NCI-H1092 treated with DMSO at 0.1 percent for 48 hours (cell line): ENCODE measurements around the gene FRMD5.
A peak's percentile ranks its signal among the peaks of the same experiment; 100 is the strongest.

Experiments used
- DNase-seq: peaks from one replicate; lab custom pipeline; 2025; lab: John Stamatoyannopoulos, UW

The FRMD5 gene

DNA sequence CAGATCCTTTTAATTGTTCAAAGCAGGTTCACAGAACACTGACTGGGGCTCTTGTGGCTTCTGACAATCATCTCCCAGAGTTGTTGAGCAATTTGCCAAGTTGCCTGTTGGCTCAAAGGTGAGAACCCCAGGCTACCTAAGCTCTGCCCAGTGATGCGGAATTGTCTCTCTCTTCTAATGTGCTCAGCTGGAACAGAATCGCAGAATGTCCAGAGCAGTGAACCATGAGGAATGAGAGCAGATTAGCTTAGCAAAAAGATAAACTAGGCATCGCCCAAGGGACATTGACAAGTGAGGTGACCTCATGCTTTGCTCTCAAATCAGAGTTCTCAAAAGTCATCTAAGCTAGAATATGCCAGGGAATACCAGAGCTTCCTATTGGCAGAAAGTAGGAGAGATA, 220.2 kb downstream of the FRMD5 start:
- no peak for DNase-seq

DNA sequence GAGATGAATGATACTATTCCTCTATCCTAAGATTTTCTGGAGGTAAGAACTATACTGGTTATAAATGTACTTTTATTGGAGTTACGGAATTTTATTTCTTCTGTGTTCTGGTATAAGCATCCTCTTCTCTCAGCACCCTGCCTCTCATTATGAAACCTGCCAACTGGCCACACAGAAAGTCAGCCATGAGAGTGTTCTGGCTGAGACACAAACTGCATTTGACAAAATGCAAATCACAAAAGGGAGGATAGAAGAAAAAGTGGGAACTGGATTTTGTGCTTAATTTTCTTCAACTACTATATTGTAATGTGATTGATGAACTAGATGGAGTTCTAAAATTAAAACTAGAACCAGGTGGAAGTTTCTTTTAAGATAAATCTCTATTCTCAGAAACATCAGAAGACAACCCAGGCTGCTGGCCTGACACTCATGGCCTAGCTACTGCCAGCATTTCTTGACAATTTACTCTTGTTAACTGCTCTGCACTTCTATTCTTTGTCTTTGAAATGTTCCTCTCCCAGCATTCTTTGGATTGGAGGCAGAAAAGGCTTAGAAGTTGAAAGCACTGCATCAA, 225.2 kb downstream of the FRMD5 start:
- DNase-seq = no peak

DNA sequence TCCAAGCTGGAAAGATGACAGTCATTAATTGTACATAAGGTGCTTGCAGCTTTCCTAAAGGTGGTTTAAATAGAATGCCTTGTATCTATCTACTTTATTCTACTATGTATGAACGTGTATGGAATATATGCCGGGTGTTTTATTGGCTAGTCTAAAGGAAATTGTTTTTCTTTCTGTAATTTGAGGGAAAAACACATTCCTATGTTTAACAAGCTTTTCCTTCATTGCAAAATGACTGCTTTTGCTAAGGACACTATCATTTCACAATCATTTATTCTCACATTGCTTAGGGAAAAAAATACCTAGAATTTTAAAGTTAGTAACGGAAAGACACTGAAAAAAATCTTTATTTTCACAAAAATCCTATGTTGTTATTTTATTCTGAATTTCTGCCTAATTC, 226.5 kb downstream of the FRMD5 start:
- DNase-seq = no peak

DNA sequence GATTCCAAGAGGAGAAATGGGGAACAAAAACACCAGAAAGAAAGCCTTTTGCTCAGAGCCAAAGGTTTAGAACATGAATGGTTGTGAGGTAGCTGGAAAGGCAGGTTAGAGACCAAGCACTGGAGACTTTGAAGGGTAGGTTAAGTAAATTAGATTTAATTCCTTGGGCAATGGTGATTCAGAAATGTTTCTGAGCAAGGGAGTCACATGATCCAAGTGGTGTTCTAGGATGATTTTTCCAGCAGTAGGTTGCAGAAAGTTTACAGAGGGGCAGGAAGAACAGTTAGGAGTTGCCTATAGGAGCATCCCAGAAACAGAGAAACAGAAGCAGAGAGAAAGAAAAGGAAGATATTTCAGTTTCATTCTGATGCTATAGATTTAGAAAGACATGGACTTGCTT, 228.4 kb downstream of the FRMD5 start:
- no peak for DNase-seq

DNA sequence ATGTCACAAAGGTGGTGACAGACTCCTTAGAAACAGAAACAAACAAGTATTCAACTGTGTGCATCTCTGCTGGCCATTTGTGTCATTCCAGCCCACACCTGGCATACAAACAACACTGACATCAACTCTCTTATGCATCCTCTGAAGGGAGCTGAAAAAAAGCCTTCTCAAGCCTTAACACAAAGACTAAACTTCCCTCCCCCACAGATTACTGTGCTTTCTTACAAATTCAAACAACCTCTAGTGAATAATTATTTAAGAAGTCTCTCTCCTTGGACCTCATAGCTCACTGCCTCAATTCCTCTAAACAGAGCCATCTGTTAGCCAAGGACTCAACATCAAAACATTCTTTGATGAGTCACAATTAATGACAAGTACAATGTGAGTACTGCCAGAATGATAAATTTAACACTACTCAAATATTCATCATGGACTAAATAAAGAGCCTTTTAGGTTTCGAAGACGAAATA, 236.2 kb downstream of the FRMD5 start:
- DNase-seq = no peak

DNA sequence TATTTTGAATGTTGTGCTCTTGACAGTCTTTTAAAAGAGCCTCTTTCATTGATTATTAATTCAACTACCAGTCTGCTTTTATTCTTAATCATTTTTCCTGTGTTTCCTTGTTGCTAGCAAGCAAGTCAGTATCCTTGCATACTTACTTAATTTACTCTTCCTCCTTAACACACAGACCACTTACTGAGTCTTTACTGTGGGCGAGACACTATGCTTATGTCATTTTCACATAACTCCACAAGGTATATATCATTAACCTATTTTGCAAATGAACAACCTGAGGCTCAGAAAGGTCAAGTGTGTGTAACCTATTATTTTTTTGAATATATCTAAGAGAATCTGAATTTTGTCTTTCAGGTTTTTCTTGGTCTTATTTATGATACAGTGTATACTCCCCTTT, 237.3 kb downstream of the FRMD5 start:
- no peak for DNase-seq

DNA sequence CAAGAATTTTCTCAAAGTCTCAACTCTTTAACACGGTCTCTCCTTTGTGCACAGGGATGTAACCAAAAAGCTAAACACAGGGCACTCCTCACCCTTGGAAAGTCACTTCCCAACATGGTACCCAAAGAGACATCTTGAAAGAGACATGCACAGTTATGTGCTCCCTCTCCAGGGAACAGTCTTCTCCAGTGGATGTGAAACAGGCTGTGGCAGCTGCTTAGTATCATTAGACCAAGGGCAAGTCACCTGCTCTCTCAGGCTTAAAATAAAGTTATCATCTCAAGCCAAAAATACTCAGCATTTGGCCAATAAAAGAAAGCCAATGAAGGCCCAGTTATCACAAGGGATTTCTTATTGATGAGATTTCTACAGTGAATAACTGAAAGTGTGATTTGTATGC, 239.9 kb downstream of the FRMD5 start:
- no peak for DNase-seq

DNA sequence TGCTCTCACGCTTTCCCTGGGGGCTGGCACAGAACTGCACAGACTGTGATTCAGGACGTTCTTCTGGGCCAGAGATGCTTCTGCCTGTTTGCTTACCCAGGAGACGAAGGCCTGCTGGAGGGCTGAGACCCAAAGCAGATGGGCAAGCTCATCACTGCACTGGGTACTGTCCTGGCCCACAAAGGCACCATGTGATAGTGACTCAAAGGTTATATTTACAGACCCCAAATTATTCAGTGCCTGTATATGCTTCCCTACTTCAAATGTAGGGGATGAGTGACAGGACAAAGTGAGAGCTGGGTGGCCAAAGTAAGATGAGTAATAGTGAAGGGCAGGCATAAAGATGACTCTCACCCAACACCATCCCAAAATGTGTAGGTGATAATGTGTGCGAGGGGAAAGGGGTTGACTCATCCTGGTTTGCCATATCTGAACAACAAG, 240.9 kb downstream of the FRMD5 start:
- DNase-seq = no peak

DNA sequence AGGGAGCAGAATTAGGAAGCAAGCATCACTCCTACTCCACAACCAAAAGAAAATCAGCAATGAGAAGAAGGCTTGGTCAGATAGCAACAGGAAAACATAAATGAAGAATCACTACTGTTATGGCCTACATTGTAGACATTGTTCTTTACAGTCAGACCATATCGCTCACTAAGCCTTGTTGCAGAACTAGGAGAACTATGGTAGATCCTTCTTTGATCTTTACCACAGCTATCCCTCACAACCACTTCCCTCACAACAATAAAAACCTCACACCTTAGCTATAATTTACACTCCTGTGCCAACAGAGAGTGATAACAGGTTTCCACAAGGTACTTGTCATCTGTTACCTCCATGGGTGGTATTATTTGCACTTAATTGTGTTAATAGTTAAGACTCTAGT, 241.7 kb downstream of the FRMD5 start:
- no peak for DNase-seq

DNA sequence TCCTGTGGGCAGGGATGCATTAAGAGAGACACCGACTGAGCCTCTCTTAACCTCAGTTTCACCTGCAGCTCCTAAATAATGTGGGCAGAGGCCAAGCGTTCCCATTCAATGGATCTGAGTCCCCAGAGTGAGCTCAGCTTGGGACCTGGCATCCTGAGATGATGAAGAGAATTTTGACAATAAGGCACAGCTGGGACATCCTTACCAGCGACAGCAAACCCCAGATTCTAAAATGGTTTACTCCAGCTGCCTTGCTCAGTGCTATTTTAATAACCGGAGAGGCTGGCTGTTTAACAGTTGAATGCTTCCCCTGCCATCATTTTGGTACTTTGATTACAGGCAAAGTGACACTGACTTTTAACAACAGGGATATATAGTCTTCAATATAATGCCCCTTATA, 244.5 kb downstream of the FRMD5 start:
- DNase-seq = no peak

DNA sequence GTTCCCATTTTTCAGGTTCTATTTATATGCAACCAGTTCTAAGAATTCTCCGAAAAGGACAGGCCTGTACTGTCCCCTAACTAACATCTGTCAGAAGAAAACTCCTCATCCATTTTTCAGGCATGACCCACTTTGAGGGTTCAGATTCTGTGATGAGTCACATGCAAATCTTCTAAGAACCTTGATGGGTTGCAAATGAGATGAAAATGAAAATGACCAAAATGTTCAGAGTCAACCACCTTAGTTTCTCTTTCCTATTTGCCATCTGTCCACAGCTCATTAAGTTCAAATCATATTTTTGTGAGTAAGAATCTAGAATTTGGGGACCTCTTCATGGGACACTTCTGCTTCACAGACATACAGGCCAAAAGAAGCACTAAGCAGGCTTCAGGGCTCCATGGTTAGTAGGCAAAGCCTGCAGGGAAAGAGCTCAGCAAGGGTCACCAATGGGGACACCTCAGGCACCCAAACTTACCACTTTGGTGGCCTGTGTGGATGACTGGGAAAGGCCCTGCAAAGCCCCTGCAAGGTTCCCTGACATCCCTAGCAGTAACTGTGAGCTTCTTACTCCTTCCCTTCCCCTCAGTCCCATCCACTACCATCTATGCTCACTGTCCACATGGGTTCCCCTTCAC, 246.3 kb downstream of the FRMD5 start:
- DNase-seq = no peak

DNA sequence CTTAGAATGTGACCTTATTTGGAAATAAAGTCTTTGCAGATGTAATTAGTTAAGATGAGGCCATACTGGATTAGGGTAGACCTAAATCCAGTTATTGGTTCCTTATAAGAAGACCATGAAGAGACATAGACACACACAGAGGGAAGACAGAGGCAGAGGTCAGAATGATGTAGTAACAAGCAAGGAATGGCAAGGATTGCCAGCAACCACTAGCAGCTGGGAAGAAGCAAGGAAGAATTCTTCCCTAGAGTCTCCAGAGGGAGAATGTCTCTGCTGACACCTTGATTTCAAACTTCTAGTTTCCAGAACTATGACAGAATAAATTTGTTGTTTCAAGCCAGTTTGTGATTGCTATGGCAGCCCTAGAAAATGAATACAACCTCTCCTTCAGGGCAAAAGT, 251.6 kb downstream of the FRMD5 start:
- DNase-seq = no peak

DNA sequence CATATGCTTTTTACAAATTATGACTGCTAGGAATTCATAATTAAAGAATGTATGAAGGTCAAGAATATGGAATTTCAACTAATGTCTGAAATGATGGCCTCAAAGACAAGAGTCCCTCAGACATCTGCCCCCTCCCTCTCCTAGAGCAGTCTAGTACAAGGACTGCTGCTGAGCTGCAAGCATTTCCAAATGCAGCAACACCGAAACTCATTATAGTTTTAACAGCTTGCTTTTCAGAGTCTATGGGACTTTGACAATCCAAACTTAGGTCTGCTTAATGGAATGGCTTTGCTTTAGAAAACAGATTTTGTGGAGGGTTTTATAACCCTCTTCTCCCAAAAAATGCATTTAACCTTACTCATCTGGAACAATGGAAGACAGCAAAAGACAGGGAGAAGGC, 252.9 kb downstream of the FRMD5 start:
- no peak for DNase-seq

DNA sequence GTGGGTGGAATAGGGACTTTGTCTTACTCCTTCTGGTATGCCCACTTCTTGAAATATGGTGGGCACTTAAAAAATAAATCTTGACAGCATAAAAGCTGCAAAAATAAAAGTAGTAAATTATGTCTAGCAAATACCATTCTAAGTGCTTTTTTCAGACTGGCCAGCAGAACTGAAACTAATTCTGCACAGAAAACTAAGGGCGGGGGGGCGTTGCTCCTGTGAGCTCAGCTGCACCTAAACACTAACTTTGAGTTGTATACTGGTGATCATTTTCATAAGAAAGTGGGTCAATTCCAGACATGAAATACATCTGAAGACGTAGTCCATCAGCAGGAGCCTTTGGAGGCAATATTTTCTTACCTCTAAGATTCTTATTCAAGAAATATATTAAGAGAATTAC, 253.5 kb downstream of the FRMD5 start:
- DNase-seq = no peak

DNA sequence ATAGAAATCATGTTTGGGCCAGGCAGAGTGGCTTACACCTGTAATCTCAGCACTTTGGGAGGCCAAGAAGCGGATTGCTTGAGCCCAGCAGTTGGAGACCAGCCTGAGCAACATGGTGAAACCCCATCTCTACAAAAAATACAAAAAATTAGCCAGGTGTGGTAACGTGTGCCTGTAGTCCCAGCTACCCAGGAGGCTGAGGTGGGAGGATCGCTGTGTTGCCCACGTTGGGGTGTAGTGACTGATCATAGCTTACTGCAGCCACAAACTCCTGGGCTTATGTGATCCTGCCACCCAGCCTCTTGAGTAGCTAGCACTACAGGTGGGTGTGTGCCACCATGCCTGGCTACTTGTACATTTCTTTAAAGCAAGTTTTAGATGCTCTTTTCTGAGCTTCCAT, 254.0 kb downstream of the FRMD5 start:
- no peak for DNase-seq

DNA sequence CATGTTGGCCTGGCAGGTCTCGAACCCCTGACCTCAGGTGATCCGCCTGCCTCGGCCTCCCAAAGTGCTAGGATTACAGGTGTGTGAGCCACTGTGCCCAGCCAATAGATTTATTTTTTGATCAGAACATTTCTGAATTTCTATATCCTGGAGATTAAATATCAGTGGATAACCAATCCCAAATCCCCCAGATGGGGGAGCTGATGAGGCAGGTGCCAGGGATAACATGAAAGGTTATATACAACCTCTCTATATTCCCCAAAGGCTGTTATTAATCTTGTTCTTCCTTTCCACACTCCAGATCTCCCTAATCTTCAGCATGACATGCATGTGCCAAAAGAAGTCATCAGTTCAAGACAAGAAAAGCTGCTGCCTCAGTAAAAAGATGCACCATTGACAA, 256.0 kb downstream of the FRMD5 start:
- DNase-seq = peak; percentile 7

DNA sequence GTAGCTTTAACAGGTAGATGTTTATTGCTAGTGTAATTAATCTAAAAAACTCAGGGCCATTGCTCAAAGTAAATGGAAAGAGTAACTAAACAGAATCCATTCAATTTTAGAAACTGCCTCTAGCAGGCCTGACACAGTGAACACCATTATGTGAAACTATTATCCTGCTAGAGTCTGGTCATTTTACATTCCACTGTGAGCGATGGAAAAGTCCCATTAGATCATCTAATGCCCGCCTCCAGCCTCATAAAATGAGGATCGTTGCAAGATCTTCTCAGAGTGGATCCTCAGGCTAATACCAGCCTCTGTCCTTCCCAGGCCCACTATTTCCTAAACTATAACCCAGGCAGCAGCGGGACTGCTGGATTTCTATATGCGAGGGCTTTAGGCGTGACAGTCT, 260.6 kb downstream of the FRMD5 start:
- no peak for DNase-seq

DNA sequence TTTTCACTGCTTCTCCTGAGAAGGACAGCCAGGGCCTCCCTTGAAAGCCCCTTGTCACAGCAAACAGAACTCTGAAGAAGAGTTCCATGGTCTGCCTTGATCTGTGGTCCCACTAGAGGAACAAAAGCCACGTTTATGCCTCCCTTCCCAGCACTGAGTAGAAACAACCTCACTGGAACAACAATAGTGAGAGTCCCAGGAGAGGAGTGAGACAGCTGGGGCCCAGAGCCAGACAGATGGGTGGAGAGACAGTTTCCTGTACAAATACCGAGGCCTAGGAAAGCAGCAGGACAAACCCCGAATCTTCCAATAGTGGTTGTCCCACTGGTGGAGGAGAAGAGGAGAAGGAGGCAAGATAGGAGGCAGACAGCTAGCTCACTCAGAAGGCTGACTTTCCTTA, 262.2 kb downstream of the FRMD5 start:
- no peak for DNase-seq

DNA sequence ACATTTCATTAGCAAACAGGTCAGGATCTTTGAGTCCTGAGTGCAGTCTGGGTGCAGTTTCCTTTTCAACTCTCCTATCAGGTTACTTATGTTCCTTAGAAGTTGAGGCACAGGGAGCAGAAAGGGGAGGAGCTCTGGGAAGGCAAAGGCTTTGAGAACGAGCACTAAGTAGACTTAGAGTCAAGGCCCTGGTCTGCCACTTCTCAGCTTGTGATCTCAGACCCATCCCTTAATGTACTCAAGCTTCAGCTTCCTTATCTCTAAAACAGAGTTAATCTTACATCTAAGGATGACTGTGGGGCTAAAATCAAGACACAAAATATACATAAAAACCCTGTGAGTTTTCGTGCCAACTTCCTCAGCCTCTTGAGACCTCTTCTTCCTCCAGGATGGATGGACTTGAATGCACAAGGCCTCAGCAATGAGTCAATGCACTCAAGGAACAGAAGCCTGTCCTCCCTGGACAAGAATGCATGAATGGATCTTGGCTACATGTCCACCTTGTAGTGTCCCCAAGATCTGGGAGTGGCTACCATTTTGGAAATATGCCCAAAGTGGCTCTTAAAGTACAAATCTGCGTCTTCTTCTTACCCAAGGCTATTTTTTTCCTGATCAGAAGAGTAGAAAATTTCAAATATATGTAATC, 263.2 kb downstream of the FRMD5 start:
- DNase-seq = no peak

DNA sequence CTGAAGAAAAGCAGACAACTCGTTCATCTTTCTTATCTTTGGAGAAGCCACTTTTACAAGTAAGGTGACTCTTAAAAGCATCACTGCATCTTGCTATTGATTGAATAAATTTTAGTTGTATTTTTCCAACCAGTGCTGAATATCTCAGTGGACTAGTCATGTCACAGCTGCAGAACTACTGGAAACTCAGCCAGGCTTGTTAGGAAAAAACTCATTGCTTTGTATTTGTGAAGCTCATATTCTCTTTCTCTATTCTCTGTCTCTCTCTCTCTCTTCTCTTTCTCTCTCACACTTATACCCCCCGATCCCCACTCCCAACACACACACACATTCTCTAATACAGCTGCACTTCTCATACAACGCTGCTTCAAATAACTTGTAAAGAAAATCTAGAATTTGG, 264.0 kb downstream of the FRMD5 start:
- no peak for DNase-seq

DNA sequence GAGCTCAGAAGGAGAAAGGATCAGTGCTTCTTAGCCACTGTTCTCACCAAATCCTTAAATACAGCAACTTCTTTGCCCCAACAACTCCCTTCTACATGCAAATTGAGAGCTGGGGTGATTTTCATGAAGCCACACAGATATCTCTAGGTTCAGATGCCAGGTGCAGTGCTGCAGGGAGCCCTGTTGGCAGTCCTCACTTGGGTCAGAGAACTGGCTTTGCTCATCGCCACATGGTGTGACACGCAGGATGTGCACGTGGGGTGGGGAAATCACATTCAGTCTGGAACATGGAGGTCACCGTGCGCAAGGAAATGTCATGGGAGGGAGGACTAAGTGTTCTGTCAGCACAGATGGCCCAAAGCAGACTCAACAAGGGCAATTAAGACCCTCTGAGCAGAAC, 264.5 kb downstream of the FRMD5 start:
- no peak for DNase-seq

DNA sequence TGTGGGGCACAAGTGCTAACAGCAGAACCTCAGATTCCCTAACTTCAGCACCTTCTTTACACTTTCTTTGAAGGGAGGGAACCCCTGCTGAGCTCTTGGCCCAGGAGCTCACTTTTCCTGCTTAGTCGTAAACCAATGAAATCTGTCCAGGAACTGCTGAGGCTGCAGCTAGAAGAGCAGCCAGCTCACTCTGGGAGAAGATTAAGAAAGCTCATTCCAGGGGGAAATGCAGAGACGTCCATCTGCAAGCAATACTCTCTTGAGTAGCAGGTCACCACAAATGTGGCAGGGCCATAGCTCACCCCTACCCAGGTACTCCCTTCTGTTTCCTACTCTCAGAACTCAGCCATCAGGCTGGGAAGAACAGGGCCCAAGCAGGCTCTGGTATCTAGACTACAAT, 265.0 kb downstream of the FRMD5 start:
- no peak for DNase-seq

DNA sequence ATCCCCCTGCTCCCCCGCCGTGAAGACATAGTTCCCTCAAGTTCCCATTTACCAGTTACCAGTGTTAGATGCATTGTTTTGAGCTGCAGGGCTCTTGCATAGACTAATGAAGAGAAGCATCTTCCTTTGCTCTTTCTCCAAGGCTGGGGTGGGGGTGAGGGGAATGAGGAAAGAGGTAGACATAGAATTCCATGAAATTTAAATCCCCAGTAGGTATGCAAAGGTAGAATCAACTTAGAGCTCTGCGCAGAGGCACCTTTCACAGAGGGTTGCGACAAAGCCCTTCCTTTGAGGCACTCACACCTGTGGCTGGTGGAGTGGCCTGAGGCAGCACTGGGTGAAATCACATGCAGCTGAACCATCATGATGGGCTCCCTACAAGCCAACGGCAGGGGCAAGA, 266.9 kb downstream of the FRMD5 start:
- no peak for DNase-seq

DNA sequence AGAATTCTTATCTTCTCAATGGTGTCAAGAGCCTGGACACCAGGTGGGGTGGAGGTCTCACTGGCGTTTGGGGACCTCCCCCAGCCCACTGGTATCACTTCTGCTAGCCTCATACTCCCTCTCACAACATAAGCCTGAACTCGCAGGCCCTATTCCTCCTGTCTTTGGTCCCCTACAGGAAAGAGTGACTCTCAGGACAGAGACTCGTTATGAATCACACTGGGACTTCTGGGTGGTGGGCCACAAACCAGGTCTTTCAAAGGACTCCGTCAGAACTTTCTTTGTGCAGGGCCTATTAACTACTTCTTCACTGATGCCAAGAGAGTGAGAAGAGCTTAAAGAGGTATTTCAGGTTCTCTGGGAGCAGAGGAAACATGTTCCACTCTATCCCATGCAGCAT, 267.9 kb downstream of the FRMD5 start:
- no peak for DNase-seq
